Neural progenitor cell (in vitro differentiated cells): ENCODE measurements around the gene ATR. TPM values are rescaled to one million over a fixed set of nuclear protein-coding genes. Genes with fewer than 3 reads are reported as not detected.
A peak's percentile ranks its signal among the peaks of the same experiment; 100 is the strongest.
"Not testable (repeated sequence)": the region's sequence is repeated elsewhere in the genome, so short reads cannot be mapped to it uniquely, and the experiment has no call there.

ENCODE experiments used
- DNase-seq: peaks from one replicate; pipeline ENCODE4 v3.0.0-alpha.2; 2016; ENCODE audit warnings: low spot score
- H2AFZ ChIP-seq: fragments of 200-600 bp; sonication (generic); replicated peaks from 2 replicates; pipeline ENCODE4 v1.6.1; 2016; ENCODE audit warnings: antibody characterized with exemption
- H3F3A ChIP-seq: fragments of 200-600 bp; sonication (generic); 2 replicates; pipeline ENCODE4 v1.6.1; 2016; ENCODE audit warnings: antibody characterized with exemption, low read depth
- H3K27ac ChIP-seq: fragments of 200-600 bp; sonication (generic); 2 replicates; pipeline ENCODE4 v1.5.1; 2016; ENCODE audit warnings: mild to moderate bottlenecking
- H3K27me3 ChIP-seq: fragments of 200-600 bp; sonication (generic); 2 replicates; pipeline ENCODE4 v1.6.1; 2016; ENCODE audit warnings: mild to moderate bottlenecking, moderate library complexity
- H3K36me3 ChIP-seq: fragments of 200-600 bp; sonication (generic); 2 replicates; pipeline ENCODE4 v1.5.1; 2016
- H3K4me1 ChIP-seq: fragments of 200-600 bp; sonication (generic); 2 replicates; pipeline ENCODE4 v1.6.1; 2016; ENCODE audit warnings: mixed run types
- H3K4me2 ChIP-seq: fragments of 200-600 bp; sonication (generic); 2 replicates; pipeline ENCODE4 v1.6.1; 2016
- H3K4me3 ChIP-seq: fragments of 200-600 bp; sonication (generic); 2 replicates; pipeline ENCODE4 v1.5.1; 2016
- H3K79me2 ChIP-seq: fragments of 200-600 bp; sonication (generic); 2 replicates; pipeline ENCODE4 v1.6.1; 2016; ENCODE audit warnings: low read depth
- H3K9ac ChIP-seq: fragments of 200-600 bp; sonication (generic); 2 replicates; pipeline ENCODE4 v1.6.1; 2016
- H3K9me3 ChIP-seq: fragments of 200-600 bp; sonication (generic); 2 replicates; pipeline ENCODE4 v1.5.1; 2016; ENCODE audit warnings: low read depth
- H4K20me1 ChIP-seq: fragments of 200-600 bp; sonication (generic); 2 replicates; pipeline ENCODE4 v1.6.1; 2016; ENCODE audit warnings: low read depth
- H3K27ac Mint-ChIP-seq: 3 replicates; pipeline ENCODE4 v1.8.0; 2021; ENCODE audit warnings: mixed read lengths
- H3K27me3 Mint-ChIP-seq: 2 replicates; pipeline ENCODE4 v1.8.0; 2022; ENCODE audit warnings: low read depth, mild to moderate bottlenecking, inconsistent platforms, moderate library complexity, mixed read lengths; ENCODE audit not compliant: insufficient read depth
- H3K36me3 Mint-ChIP-seq: 3 replicates; pipeline ENCODE4 v1.8.0; 2021; ENCODE audit warnings: mixed read lengths
- H3K4me1 Mint-ChIP-seq: 3 replicates; pipeline ENCODE4 v1.8.0; 2021; ENCODE audit warnings: mixed read lengths
- H3K4me3 Mint-ChIP-seq: 3 replicates; pipeline ENCODE4 v1.8.0; 2021; ENCODE audit warnings: mild to moderate bottlenecking, moderate library complexity, mixed read lengths
- H3K9me3 Mint-ChIP-seq: 3 replicates; pipeline ENCODE4 v1.8.0; 2020; ENCODE audit warnings: mixed read lengths
- CTCF ChIP-seq: fragments of 200-600 bp; sonication (generic); IDR thresholded peaks from 2 replicates; pipeline ENCODE4 v1.5.1; 2017; ENCODE audit warnings: antibody characterized with exemption, mild to moderate bottlenecking
- EZH2 ChIP-seq: fragments of 200-600 bp; sonication (generic); IDR thresholded peaks from 2 replicates; pipeline ENCODE4 v1.6.1; 2017; ENCODE audit warnings: antibody characterized with exemption, mild to moderate bottlenecking, moderate library complexity
- EZH2phosphoT487 ChIP-seq: fragments of 200-600 bp; sonication (generic); IDR thresholded peaks from 2 replicates; pipeline ENCODE4 v1.6.1; 2017; ENCODE audit warnings: antibody characterized with exemption
- total RNA-seq: library from RNA; depleted of rRNA; stranded (reverse); fragments of >200 nt; gene quantifications from 2 replicates; pipeline ENCODE4 v1.2.3, GENCODE V29; 2015; ENCODE audit warnings: low replicate concordance

Gene ATR
- total RNA-seq, 1 donor from 2014 or later, result 48.4 TPM

GRCh38 chr3:142586803-142587406 lies 8.4 kb upstream of the ATR start:
- H3K27me3 ChIP-seq, result no peaks in the 10 kb centered on the region
- no peak overlapping the region for H3K27ac ChIP-seq
- no peaks in the 10 kb centered on the region for H3K9me3 ChIP-seq
- Mint-ChIP-seq H3K4me1 (no peaks in the 10 kb centered on the region), H3K36me3 (no peaks in the 10 kb centered on the region), H3K27ac (no peak overlapping the region), H3K4me3 (no peak overlapping the region), H3K27me3 (peaks cover 5% of the 10 kb centered on the region), H3K9me3 (no peaks in the 10 kb centered on the region)
- TF ChIP-seq EZH2 (no peak), CTCF (peak; percentile 73)
- H3K9ac ChIP-seq, result no peak overlapping the region
- H4K20me1 ChIP-seq, result no peaks in the 10 kb centered on the region
- DNase-seq, result peak; percentile 85
- H3F3A ChIP-seq, result no peaks in the 10 kb centered on the region
- no peak overlapping the region for H3K4me2 ChIP-seq
- no peak overlapping the region for H3K4me3 ChIP-seq
- no peak overlapping the region for H2AFZ ChIP-seq
- H3K79me2 ChIP-seq, result no peaks in the 10 kb centered on the region
- H3K36me3 ChIP-seq, result no peaks in the 10 kb centered on the region
- H3K4me1 ChIP-seq, result no peaks in the 10 kb centered on the region

- not testable (repeated sequence) for H3K4me1 ChIP-seq, H3K27ac Mint-ChIP-seq, H3K27ac ChIP-seq, H3K9me3 ChIP-seq, H3K4me2 ChIP-seq, H3K36me3 ChIP-seq, H2AFZ ChIP-seq, H3K27me3 ChIP-seq, H3K36me3 Mint-ChIP-seq, H3K4me3 Mint-ChIP-seq, H3K9me3 Mint-ChIP-seq, H3K9ac ChIP-seq, H3K27me3 Mint-ChIP-seq, DNase-seq, H3K4me3 ChIP-seq, H3F3A ChIP-seq, H4K20me1 ChIP-seq
- peaks cover 25% of the 10 kb centered on the region for H3K79me2 ChIP-seq
- H3K4me1 Mint-ChIP-seq, result peaks cover 20% of the 10 kb centered on the region
Measured at GRCh38 chr3:142581070-142581469, 2.5 kb upstream of the ATR start.

GRCh38 chr3:142580061-142580423 lies 1.5 kb upstream of the ATR start:
- peaks cover 26% of the 10 kb centered on the region for H3K79me2 ChIP-seq
- peaks cover 2% of the 10 kb centered on the region for H3K27me3 Mint-ChIP-seq
- no peak overlapping the region for H3K9ac ChIP-seq
- no peak overlapping the region for H2AFZ ChIP-seq
- peaks cover 20% of the 10 kb centered on the region for H3K4me1 Mint-ChIP-seq
- H3K4me3 ChIP-seq, result no peak overlapping the region
- H4K20me1 ChIP-seq, result no peaks in the 10 kb centered on the region
- no peaks in the 10 kb centered on the region for H3K9me3 ChIP-seq
- H3F3A ChIP-seq, result peaks cover 1% of the 10 kb centered on the region
- H3K27ac ChIP-seq, result no peak overlapping the region
- H3K27me3 ChIP-seq, result peaks cover 6% of the 10 kb centered on the region
- no peak for TF ChIP-seq EZH2phosphoT487
- no peak for TF ChIP-seq EZH2
- TF ChIP-seq CTCF, result no peak
- no peaks in the 10 kb centered on the region for H3K4me1 ChIP-seq
- H3K9me3 Mint-ChIP-seq, result no peaks in the 10 kb centered on the region
- peak overlapping the region; percentile 98 for H3K4me3 Mint-ChIP-seq
- H3K36me3 Mint-ChIP-seq, result no peaks in the 10 kb centered on the region
- no peak overlapping the region for H3K4me2 ChIP-seq
- H3K36me3 ChIP-seq, result no peaks in the 10 kb centered on the region
- no peak for DNase-seq
- no peak overlapping the region for H3K27ac Mint-ChIP-seq

GRCh38 chr3:142577696-142578328 lies 721 bp downstream of the ATR start:
- TF ChIP-seq EZH2, result no peak
- no peak for TF ChIP-seq CTCF
- TF ChIP-seq EZH2phosphoT487, result no peak
- H3K27ac ChIP-seq, result no peak overlapping the region
- H3K27me3 ChIP-seq, result peaks cover 6% of the 10 kb centered on the region
- Mint-ChIP-seq H3K4me1 (peaks cover 20% of the 10 kb centered on the region), H3K27ac (peak overlapping the region; percentile 95), H3K4me3 (peak overlapping the region; percentile 98), H3K36me3 (peaks cover 1% of the 10 kb centered on the region), H3K27me3 (no peaks in the 10 kb centered on the region), H3K9me3 (no peaks in the 10 kb centered on the region)
- peak overlapping the region; percentile 54 for H3K9ac ChIP-seq
- H4K20me1 ChIP-seq, result no peaks in the 10 kb centered on the region
- no peaks in the 10 kb centered on the region for H3K36me3 ChIP-seq
- H3F3A ChIP-seq, result peaks cover 8% of the 10 kb centered on the region
- peak overlapping the region; percentile 85 for H3K4me3 ChIP-seq
- no peaks in the 10 kb centered on the region for H3K4me1 ChIP-seq
- H2AFZ ChIP-seq, result peak overlapping the region; percentile 83
- no peak for DNase-seq
- H3K9me3 ChIP-seq, result no peaks in the 10 kb centered on the region
- peak overlapping the region; percentile 97 for H3K4me2 ChIP-seq
- H3K79me2 ChIP-seq, result peaks cover 39% of the 10 kb centered on the region
